ENCODE data around the gene ADAM12.

GRCh38 chr10:126229686-126230085 is 158.6 kb downstream of the ADAM12 start:
- TF ChIP-seq CTCF (IDR thresholded peaks at IDR 0.05) = no peak
- TF ChIP-seq POLR2A (IDR thresholded peaks at IDR 0.05) = no peak
- TF ChIP-seq POLR2AphosphoS5 (IDR thresholded peaks at IDR 0.05) = no peak

Data from sigmoid colon (tissue), 4 donors.